GM21717 (cell line): ENCODE data around the gene ELFN2.
"Not testable (repeated sequence)": the region's sequence is repeated elsewhere in the genome, so short reads cannot be mapped to it uniquely, and the experiment has no call there.

Experiments
- ATAC-seq: cut with Tn5 transposase; IDR thresholded peaks from one replicate; pipeline ENCODE4 v1.9.1; 2021; ENCODE audit warnings: mild to moderate bottlenecking, moderate library complexity; ENCODE audit not compliant: unreplicated experiment

The ELFN2 gene

GRCh38 chr22:37412495-37413250 lies 14.6 kb downstream of the ELFN2 start:
- ATAC-seq, result no peak

GRCh38 chr22:37411655-37412054 lies 15.6 kb downstream of the ELFN2 start:
- no peak for ATAC-seq

DNA sequence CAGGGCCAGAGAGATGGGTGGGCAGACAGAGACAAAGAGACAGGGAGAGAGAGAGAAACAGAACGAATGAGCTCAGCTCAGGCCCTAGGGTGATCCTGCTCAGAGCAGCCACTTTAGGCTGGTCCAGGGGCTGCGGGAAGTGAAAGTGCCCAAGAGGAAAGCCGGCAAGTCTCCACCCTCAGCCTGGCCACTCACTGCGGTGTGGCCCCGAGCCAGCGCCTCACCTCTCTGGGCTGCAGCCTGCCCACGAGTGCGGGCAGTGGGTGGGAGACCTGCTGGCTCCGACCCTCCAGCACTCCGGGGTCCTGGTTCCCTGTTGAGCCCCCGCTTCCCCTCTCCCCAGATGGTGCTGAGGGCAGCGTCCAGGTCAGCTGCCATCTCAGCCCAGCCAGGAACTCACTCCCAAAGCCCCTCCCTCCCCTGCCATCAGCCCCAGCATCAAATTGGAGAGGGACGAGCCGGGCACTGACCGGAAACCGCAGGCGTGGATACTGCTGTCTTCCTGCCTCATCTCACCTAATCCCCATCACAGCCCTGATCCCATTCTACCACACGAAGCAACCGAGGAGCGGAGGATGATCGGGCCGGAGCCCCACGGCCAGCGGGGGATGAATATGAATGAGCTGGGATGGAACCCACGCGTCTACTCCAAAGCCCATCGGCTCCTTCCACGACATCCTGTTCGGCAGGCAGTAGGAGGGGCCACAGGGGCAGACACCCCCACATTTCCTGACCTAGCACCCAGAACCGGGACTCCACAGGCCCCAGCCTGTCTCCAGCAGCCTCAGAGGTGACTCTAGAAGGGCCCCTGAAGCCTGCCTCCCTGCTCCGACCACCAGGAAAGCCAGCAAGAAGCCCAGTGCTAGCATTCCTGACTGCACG lies 16.9 kb downstream of the ELFN2 start:
- no peak for ATAC-seq

DNA sequence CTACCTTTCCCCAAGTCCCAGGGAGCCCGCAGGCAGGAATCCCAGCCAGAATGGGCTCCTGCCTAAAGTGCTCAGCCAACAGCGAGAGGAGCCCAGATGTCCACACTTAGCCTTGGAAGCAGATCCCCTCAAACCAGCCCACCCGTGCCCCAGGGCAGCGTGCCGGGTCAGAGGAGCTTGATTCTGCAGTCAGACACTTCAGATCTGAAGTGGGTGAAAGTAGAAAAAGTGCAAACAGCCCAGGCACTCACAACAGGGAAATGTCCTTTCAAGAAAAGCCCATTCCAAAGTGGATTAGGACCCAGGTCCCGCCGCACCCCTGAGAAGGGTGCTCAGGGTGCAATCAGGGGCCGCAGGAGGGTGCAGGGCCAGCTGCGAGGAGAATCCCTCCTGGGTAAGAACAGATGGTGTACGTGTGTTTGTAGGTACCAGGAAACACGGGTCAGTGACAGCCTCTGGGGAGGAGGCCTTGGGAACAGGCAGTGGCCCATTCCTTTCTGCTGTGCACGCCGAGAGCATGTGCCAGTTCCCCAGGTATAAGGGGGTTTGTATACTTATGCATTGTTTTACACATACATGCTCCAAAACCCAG lies 17.7 kb downstream of the ELFN2 start:
- ATAC-seq, result no peak

- ATAC-seq, result no peak
These were observed 18.2 kb downstream of the ELFN2 start for GRCh38 chr22:37409031-37409430.

GRCh38 chr22:37407856-37408255 lies 19.4 kb downstream of the ELFN2 start:
- ATAC-seq, result no peak

DNA sequence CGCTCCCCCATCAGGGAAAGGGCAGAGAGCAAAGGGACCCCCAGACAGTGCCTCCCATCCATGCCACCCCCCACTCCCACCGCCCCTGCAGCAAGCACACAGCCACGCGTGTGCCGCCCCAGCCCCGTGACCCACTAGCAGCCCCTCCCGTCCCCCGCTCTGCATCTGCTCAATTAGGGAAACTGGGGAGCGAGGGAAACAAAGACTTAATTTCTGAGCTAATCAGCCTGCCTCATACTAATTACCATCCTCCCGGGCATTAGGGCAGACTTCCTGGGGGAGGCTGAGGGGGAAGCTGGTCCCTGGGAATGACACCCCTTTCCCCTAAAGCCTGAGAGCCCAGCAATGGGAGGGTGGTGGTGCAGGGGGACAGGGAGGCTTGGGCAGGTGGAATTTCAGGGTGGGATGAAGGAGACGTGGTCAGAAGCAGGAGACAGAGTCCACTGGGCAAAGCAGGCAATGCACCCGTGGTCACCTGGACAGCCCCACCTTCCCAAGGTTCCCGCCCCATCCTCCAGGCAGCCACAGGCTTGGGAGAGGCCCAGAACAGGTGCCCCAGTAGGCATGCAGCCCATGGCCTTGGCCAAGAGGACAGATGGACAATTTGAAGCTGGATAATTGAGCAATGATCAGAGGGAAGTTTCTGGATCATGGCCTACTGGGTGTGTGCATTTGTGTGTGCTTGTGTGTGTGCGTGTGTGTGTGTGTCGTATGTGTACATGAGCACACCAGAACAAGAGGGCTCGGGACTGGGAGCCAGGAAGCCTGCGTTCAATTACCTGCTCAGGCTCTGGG lies 20.6 kb downstream of the ELFN2 start:
- ATAC-seq, result no peak

- no peak for ATAC-seq
These were observed 23.2 kb downstream of the ELFN2 start for GRCh38 chr22:37404091-37404490.

- no peak for ATAC-seq
These were observed 23.9 kb downstream of the ELFN2 start for GRCh38 chr22:37403267-37403960.

DNA sequence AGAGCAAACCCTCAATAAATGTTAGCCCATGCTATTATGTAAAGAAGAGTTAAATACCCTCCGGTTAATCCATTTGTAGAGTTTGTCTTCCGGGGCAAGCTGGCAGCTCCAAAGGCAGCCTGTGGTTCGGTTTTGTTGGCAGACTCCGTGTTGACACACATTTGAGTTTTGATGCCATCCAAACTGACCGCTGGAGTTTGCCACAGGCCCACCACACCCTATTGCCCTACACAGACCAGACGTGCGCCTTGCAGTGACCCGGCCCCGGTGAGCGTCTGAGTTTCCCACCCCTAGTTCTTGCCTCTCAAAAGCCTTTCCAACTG lies 25.1 kb downstream of the ELFN2 start:
- no peak for ATAC-seq

DNA sequence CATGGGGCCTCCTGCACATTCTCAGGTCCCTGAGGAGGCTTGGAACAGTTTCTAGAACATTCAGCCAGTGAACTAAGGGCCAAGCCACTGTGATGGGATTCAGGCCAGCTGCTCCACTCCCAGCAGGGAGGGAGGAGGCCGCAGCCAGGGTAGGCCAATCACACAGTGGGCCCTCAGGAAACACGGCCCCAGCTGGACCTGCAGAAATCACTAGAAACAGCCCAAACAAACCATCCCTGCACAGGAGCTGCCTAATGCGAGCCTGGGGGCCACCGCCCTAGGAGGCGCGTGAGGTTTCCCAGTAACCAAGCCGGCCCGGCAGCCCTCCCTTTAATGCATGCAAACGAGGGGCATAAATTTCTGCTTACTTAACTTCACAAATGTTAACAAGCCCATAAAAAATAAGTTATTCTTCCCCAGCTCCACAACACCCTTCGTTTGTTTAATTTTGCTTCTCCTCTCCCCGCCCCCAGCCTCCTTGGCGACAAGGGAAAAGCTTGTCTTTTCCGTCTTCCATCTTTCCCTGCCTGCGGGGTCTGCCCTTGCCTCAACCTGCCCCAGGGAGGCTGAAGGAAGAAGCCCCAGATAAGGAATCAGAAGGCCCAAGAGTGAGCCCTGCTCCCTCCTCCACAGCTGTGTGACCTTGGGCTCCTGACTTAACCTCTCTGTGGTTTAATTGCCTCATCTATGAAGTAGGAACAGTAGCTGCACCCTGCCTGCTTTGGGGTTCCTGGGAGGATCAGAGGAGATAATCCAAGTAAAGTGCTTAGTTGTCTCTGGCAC lies 25.7 kb downstream of the ELFN2 start:
- no peak for ATAC-seq

DNA sequence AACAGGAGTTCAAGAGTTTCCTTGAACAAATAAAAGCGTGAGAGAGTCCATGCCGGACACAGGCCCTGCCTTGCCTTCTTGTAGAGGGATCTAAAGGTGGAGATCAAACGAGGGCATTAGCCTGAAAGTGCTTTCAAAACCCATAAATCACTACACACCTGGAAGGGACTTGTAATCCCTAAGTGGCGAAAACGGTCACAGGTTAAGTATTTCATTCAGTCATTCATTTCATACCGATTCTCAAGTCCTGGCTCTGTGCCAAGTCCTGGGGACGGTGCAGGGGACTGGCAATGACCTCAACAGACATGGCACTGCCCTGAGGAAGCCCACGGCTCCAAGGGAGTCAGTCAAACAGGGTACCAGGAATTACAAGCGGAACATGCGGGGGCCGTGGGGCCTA lies 26.6 kb downstream of the ELFN2 start:
- ATAC-seq, result no peak

- not testable (repeated sequence) for ATAC-seq
These were observed 27.8 kb downstream of the ELFN2 start for GRCh38 chr22:37399457-37399856.

DNA sequence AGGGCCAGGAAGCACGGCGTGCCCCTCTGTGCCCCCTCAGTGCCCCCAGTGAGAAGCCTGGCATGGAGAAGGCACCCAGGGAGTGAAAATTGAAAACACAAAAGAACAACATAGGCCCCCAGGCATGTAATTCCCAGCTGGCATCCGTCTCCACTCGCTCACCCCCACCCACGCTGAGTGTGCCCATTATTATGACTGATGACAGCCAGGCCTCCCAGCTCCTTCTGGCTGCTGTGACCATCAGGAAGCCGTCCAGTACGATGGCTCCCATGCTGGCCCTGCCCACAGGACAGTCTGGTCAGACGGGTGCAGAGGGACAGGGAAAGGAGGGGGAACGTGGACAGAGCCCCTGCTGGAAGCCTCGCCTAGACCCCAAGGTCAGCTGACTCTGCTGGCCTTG lies 30.1 kb downstream of the ELFN2 start:
- ATAC-seq, result no peak

DNA sequence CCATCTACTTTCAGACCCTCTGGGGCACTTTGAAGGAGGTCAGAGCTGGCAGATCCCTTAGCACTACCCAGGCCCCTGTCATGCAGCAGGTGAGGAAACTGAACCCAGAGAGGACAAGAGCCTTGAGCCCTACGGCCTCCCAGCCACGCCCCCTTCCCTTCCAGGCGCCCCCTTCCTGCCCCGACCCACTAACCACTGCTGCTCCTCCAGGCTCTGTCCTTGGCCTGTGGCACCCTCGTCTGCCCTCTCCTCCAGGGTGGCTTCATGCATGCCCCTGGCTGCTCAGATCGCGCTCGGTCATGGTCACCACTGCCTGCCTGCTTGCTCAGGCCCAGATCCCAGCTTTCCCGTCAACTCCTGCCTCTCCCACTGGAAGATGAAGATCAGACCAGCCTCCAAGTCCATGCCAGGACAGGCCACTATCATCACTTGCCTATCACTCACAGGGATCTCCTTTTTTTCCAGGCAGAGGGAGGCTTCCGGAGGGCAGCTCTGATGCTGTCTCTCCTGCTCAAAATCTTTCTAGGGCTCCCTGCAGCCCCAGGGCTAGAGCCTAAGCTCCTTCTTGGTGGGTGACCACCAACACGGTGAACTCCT lies 30.7 kb downstream of the ELFN2 start:
- no peak for ATAC-seq

DNA sequence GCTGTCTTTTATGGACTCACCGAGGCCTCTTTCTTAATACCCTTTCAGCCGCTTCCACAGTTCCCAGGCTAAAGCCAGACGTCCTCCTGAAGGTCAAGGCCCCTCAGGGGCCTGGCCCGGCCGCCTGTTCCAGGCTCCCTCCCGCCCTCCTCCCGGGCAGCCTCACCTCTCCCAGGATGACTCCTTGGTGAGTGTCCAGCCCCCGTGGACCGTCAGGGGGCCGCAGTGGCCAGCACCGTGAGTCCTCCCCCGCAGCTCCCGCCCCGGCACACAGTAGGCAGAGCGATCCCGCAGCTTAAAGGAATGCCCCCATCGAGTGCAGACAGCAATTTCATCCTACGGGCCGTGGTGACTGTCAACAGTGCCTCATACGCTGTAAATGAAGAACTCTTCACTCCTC lies 32.9 kb downstream of the ELFN2 start:
- no peak for ATAC-seq

GRCh38 chr22:37393746-37394145 lies 33.5 kb downstream of the ELFN2 start:
- ATAC-seq, result no peak

GRCh38 chr22:37392721-37393328 lies 34.5 kb downstream of the ELFN2 start:
- ATAC-seq, result no peak

- no peak for ATAC-seq
These were observed 35.6 kb downstream of the ELFN2 start for GRCh38 chr22:37391702-37392101.
